ENCODE data around the gene CCHCR1. TPM values are rescaled to one million over a fixed set of nuclear protein-coding genes. Genes with fewer than 3 reads are reported as not detected.

CCHCR1 gene
- total RNA-seq, 1 donor from 2014 or later, result 14.5 TPM

DNA sequence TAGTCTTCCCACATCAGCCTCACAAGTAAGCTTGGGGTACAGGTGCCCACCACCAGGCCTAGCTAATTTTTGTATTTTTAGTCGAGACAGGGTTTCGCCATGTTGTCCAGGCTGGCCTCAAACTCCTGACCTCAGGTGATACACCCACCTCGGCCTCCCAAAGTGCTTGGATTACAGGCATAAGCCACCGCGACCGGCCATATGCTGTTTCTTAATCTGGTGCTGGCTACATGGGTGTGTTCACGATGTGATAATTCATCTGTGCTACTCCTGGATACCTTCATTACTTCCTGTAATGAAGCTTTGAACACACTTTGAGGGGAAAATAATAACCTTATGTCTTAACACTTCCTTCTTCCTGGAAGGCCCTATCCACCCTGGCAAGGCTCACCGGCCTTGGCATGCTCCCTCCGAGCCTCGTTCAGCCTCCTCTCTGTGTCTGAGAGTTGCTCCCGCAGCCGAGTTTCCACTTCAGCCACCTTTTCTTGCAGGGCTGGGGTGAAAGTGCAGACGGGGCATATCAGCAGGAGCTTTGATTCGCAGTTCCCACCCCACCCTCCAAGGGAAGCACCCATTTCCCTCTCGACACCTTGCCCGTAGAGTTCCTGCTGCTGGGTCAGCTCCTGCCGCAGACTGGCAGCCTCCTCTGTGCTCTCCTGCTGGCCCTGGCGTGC, 13.2 kb downstream of the CCHCR1 start:
- FAIRE-seq, result no peak
- H3K4me3 ChIP-seq (ENCODE audit: low read depth, low read length), result no peak overlapping the region
- H3K36me3 ChIP-seq (ENCODE audit: control insufficient read depth, insufficient read depth, low read length), result peaks cover 4% of the 10 kb centered on the region
- TF ChIP-seq CTCF (IDR thresholded peaks at IDR 0.05; ENCODE audit: insufficient read depth, low read length, severe bottlenecking), result no peak
- H3K27me3 ChIP-seq (ENCODE audit: control insufficient read depth, insufficient read depth, low read length), result no peaks in the 10 kb centered on the region
- DNase-seq (ENCODE audit: low read depth), result no peak

DNA sequence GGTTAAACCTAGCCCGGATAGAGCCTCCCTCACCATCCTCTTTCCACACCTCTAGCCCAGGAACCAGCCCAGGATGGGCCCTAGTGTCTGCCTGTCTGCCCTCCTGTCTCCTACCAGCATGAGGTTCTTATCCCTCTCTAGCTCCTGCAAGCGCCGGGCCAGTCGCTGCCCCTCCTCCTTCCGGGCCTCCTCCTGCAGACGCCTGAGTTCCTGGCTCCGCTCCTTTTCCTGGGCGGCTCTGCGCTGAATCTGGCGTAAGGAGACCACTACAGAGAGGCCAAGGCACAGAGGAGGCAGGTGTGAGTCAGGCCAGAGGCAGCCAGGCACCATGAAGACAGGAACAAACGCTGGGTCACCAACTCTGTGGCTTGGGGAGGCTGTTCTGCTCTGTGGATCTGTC, 14.5 kb downstream of the CCHCR1 start:
- Histone ChIP-seq H3K27me3 (ENCODE audit: control insufficient read depth, insufficient read depth, low read length) (no peaks in the 10 kb centered on the region), H3K4me3 (ENCODE audit: low read depth, low read length) (no peak overlapping the region), H3K36me3 (ENCODE audit: control insufficient read depth, insufficient read depth, low read length) (peaks cover 4% of the 10 kb centered on the region)
- peak; percentile 45 for DNase-seq (ENCODE audit: low read depth)
- TF ChIP-seq CTCF (IDR thresholded peaks at IDR 0.05; ENCODE audit: insufficient read depth, low read length, severe bottlenecking), result no peak
- FAIRE-seq, result no peak

DNA sequence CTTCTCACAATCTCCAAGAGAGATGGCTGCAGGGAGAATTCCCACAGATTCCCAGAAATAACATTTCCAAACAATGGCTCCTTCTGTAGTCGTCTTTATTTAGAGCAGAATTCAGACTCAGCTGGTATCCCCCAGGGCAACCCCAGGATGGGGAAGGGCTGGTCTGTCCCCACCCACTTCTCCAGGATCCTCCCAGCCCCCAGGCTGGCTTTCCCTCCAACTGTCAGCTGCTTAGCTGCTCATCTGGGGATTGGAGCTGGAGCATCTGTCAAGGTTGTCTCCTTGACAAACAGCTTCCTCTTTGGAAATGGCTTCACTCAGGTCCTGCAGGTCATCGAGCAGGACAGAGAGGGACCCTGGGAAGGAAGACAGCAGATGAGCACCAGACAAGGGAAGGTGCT, 15.2 kb downstream of the CCHCR1 start:
- H3K27me3 ChIP-seq (ENCODE audit: control insufficient read depth, insufficient read depth, low read length), result no peaks in the 10 kb centered on the region
- FAIRE-seq, result no peak
- no peak for TF ChIP-seq CTCF (IDR thresholded peaks at IDR 0.05; ENCODE audit: insufficient read depth, low read length, severe bottlenecking)
- DNase-seq (ENCODE audit: low read depth), result no peak
- H3K36me3 ChIP-seq (ENCODE audit: control insufficient read depth, insufficient read depth, low read length), result peaks cover 4% of the 10 kb centered on the region
- no peak overlapping the region for H3K4me3 ChIP-seq (ENCODE audit: low read depth, low read length)

GRCh38 chr6:31140643-31141042, 17.0 kb downstream of the CCHCR1 start:
- FAIRE-seq (no peak), DNase-seq (ENCODE audit: low read depth) (no peak)
- no peaks in the 10 kb centered on the region for H3K27me3 ChIP-seq (ENCODE audit: control insufficient read depth, insufficient read depth, low read length)

DNA sequence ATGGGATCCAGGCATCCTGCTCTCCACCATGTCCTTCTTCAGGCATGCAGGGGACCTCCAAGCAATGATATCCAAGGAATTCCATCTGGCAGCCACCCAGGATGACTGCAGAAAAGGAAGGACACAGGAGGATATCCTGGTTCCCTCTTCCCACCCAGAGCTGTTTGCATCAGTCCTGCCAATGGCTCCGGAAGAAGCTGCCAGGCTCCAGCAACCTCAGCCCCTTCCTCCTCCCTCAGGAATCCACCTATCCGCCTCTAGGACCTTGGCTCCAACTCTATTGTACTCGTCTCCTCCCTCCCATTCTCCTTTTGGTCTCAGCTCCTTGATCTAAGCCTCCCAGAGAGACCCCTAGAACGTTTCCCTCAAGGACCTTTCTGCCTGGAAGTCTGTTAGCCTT, 18.0 kb downstream of the CCHCR1 start:
- FAIRE-seq (no peak), DNase-seq (ENCODE audit: low read depth) (no peak)
- H3K36me3 ChIP-seq (ENCODE audit: control insufficient read depth, insufficient read depth, low read length), result peaks cover 3% of the 10 kb centered on the region
- H3K4me3 ChIP-seq (ENCODE audit: low read depth, low read length), result no peak overlapping the region
- no peak for TF ChIP-seq CTCF (IDR thresholded peaks at IDR 0.05; ENCODE audit: insufficient read depth, low read length, severe bottlenecking)
- no peaks in the 10 kb centered on the region for H3K27me3 ChIP-seq (ENCODE audit: control insufficient read depth, insufficient read depth, low read length)

More at GRCh38 chr6:31140643-31141042, 17.0 kb downstream of the CCHCR1 start:
- H3K36me3 ChIP-seq (ENCODE audit: control insufficient read depth, insufficient read depth, low read length), result peaks cover 4% of the 10 kb centered on the region
- no peak for TF ChIP-seq CTCF (IDR thresholded peaks at IDR 0.05; ENCODE audit: insufficient read depth, low read length, severe bottlenecking)
- H3K4me3 ChIP-seq (ENCODE audit: low read depth, low read length), result no peak overlapping the region

DNA sequence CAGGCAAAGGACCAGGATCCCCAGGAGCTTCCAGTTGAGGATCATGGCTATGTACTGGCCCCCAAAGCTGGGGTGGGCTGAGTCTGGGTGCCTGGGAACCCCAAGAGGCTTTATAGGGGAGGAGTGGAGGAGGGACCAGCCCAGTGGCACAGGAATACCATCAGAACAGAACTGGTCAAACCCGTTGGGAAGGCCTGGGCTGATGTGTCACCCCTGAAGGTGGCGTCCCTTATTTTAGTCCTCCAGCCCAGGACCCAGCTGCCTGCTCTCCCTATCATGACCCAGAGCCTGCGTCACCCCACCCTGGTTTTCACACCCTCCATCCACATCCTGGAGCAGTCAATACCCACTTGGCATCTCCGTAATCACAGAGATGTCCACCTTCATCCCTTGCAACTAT, 18.6 kb downstream of the CCHCR1 start, which contains the start of gene PSORS1C2:
TSS of gene PSORS1C2 (minus strand) at position 85 of the 400 bp plus-strand sequence. CDS start at position 45, 40 bp downstream.
- no peak for DNase-seq (ENCODE audit: low read depth)
- H3K36me3 ChIP-seq (ENCODE audit: control insufficient read depth, insufficient read depth, low read length), result peaks cover 3% of the 10 kb centered on the region
- no peaks in the 10 kb centered on the region for H3K27me3 ChIP-seq (ENCODE audit: control insufficient read depth, insufficient read depth, low read length)
- no peak for TF ChIP-seq CTCF (IDR thresholded peaks at IDR 0.05; ENCODE audit: insufficient read depth, low read length, severe bottlenecking)
- H3K4me3 ChIP-seq (ENCODE audit: low read depth, low read length), result no peak within 1 kb of the TSS
- no peak for FAIRE-seq

Measured in bronchial epithelial cell (primary cell).